GM20000 (cell line): ENCODE data around the gene TMEM50B.
A peak's percentile ranks its signal among the peaks of the same experiment; 100 is the strongest.
"Not testable (repeated sequence)": the region's sequence is repeated elsewhere in the genome, so short reads cannot be mapped to it uniquely, and the experiment has no call there.

Experiments used
- DNase-seq: peaks from one replicate; pipeline ENCODE4 v3.0.0; 2012; ENCODE audit warnings: low spot score
- CTCF ChIP-seq: IDR thresholded peaks from 2 replicates; pipeline ENCODE4 v1.5.1; 2012; ENCODE audit warnings: mild to moderate bottlenecking, control low read depth; ENCODE audit errors: extremely low read depth, missing control alignments

TMEM50B gene

GRCh38 chr21:33412832-33413519, 66.8 kb downstream of the TMEM50B start:
- DNase-seq: peak; percentile 48
- no peak for TF ChIP-seq CTCF

GRCh38 chr21:33412439-33412831, 67.3 kb downstream of the TMEM50B start:
- not testable (repeated sequence) for DNase-seq

GRCh38 chr21:33411949-33412430, 67.8 kb downstream of the TMEM50B start:
- TF ChIP-seq CTCF: no peak
- no peak for DNase-seq

GRCh38 chr21:33406493-33406892, 73.3 kb downstream of the TMEM50B start:
- DNase-seq: no peak
- TF ChIP-seq CTCF: no peak

GRCh38 chr21:33403786-33404585, 75.8 kb downstream of the TMEM50B start:
- no peak for TF ChIP-seq CTCF
- DNase-seq: peak; percentile 65

GRCh38 chr21:33403128-33403785, 76.5 kb downstream of the TMEM50B start, which contains the start of gene IFNGR2:
TSS of gene IFNGR2 (plus strand) at chr21:33403413. CDS start at chr21:33403544, 131 bp downstream.
- peak; percentile 86 for DNase-seq
- no peak for TF ChIP-seq CTCF

- TF ChIP-seq CTCF: no peak
- DNase-seq: peak; percentile 71
Measured at GRCh38 chr21:33402001-33402979, 77.5 kb downstream of the TMEM50B start.
